T-helper 2 cell treated with Interferon-gamma antibody and Interleukin-4, amounts not matched to agents 5 μg/mL and 100 μg/mL, for 36 hours (primary cell): ENCODE results near the gene FBXL4.

ENCODE experiments used
- DNase-seq: peaks from one replicate; pipeline ENCODE4 v3.0.0; 2021; ENCODE audit warnings: low spot score
- H3K27ac Mint-ChIP-seq: one replicate; pipeline ENCODE4 v1.8.0; 2021; ENCODE audit warnings: mild to moderate bottlenecking, mixed read lengths
- H3K27me3 Mint-ChIP-seq: one replicate; pipeline ENCODE4 v1.8.0; 2021; ENCODE audit warnings: low read depth, mixed read lengths
- H3K36me3 Mint-ChIP-seq: one replicate; pipeline ENCODE4 v1.8.0; 2021; ENCODE audit warnings: low read depth, mixed read lengths
- H3K4me1 Mint-ChIP-seq: one replicate; pipeline ENCODE4 v1.8.0; 2021; ENCODE audit warnings: low read depth, mixed read lengths
- H3K4me3 Mint-ChIP-seq: one replicate; pipeline ENCODE4 v1.8.0; 2022; ENCODE audit warnings: mild to moderate bottlenecking, moderate library complexity, mixed read lengths
- H3K9me3 Mint-ChIP-seq: one replicate; pipeline ENCODE4 v1.8.0; 2021; ENCODE audit warnings: mixed read lengths

The FBXL4 gene

GRCh38 chr6:98844244-98845210 is 103.2 kb downstream of the FBXL4 start:
- Mint-ChIP-seq H3K4me1 (peaks cover 7% of the 10 kb centered on the region), H3K9me3 (no peaks in the 10 kb centered on the region), H3K4me3 (peak overlapping the region; percentile 12), H3K36me3 (no peaks in the 10 kb centered on the region), H3K27me3 (peaks cover 86% of the 10 kb centered on the region), H3K27ac (no peak overlapping the region)
- no peak for DNase-seq

- H3K4me3 Mint-ChIP-seq: no peak overlapping the region
- H3K27ac Mint-ChIP-seq: no peak overlapping the region
- no peak for DNase-seq
- peaks cover 83% of the 10 kb centered on the region for H3K27me3 Mint-ChIP-seq
- H3K36me3 Mint-ChIP-seq: no peaks in the 10 kb centered on the region
- H3K9me3 Mint-ChIP-seq: no peaks in the 10 kb centered on the region
- H3K4me1 Mint-ChIP-seq: peaks cover 7% of the 10 kb centered on the region
Measured at GRCh38 chr6:98843271-98844243, 104.2 kb downstream of the FBXL4 start.

- Mint-ChIP-seq H3K4me3 (no peak overlapping the region), H3K27ac (peak overlapping the region; percentile 50), H3K36me3 (no peaks in the 10 kb centered on the region), H3K9me3 (no peaks in the 10 kb centered on the region), H3K27me3 (peaks cover 90% of the 10 kb centered on the region), H3K4me1 (peaks cover 7% of the 10 kb centered on the region)
- DNase-seq: no peak
Measured at GRCh38 chr6:98842342-98843180, 105.2 kb downstream of the FBXL4 start.

- DNase-seq: no peak
- H3K27me3 Mint-ChIP-seq: peaks cover 90% of the 10 kb centered on the region
- H3K27ac Mint-ChIP-seq: no peak overlapping the region
- no peaks in the 10 kb centered on the region for H3K9me3 Mint-ChIP-seq
- no peak overlapping the region for H3K4me3 Mint-ChIP-seq
- H3K4me1 Mint-ChIP-seq: peaks cover 9% of the 10 kb centered on the region
- no peaks in the 10 kb centered on the region for H3K36me3 Mint-ChIP-seq
Measured at GRCh38 chr6:98841621-98842341, 106.0 kb downstream of the FBXL4 start.

- peaks cover 12% of the 10 kb centered on the region for H3K4me1 Mint-ChIP-seq
- peaks cover 89% of the 10 kb centered on the region for H3K27me3 Mint-ChIP-seq
- no peaks in the 10 kb centered on the region for H3K9me3 Mint-ChIP-seq
- no peak overlapping the region for H3K4me3 Mint-ChIP-seq
- no peak for DNase-seq
- H3K27ac Mint-ChIP-seq: no peak overlapping the region
- no peaks in the 10 kb centered on the region for H3K36me3 Mint-ChIP-seq
Measured at GRCh38 chr6:98840996-98841513, 106.7 kb downstream of the FBXL4 start.

- Mint-ChIP-seq H3K9me3 (no peaks in the 10 kb centered on the region), H3K4me1 (peaks cover 11% of the 10 kb centered on the region), H3K27ac (no peak overlapping the region), H3K4me3 (no peak overlapping the region), H3K36me3 (no peaks in the 10 kb centered on the region), H3K27me3 (peaks cover 88% of the 10 kb centered on the region)
- DNase-seq: no peak
Measured at GRCh38 chr6:98840385-98840784, 107.4 kb downstream of the FBXL4 start.

- no peak for DNase-seq
- no peak overlapping the region for H3K4me3 Mint-ChIP-seq
- H3K9me3 Mint-ChIP-seq: no peaks in the 10 kb centered on the region
- H3K27ac Mint-ChIP-seq: no peak overlapping the region
- no peaks in the 10 kb centered on the region for H3K36me3 Mint-ChIP-seq
- H3K4me1 Mint-ChIP-seq: peaks cover 10% of the 10 kb centered on the region
- H3K27me3 Mint-ChIP-seq: peaks cover 86% of the 10 kb centered on the region
Measured at GRCh38 chr6:98839781-98840361, 107.9 kb downstream of the FBXL4 start.

GRCh38 chr6:98838975-98839374 is 108.8 kb downstream of the FBXL4 start:
- no peak for DNase-seq
- Mint-ChIP-seq H3K4me1 (peaks cover 13% of the 10 kb centered on the region), H3K27me3 (peaks cover 85% of the 10 kb centered on the region), H3K27ac (no peak overlapping the region), H3K4me3 (no peak overlapping the region), H3K9me3 (no peaks in the 10 kb centered on the region), H3K36me3 (no peaks in the 10 kb centered on the region)

GRCh38 chr6:98838032-98838431 is 109.7 kb downstream of the FBXL4 start:
- Mint-ChIP-seq H3K27ac (no peak overlapping the region), H3K27me3 (peaks cover 86% of the 10 kb centered on the region), H3K4me1 (peaks cover 22% of the 10 kb centered on the region), H3K36me3 (no peaks in the 10 kb centered on the region), H3K9me3 (no peaks in the 10 kb centered on the region), H3K4me3 (no peak overlapping the region)
- no peak for DNase-seq

- H3K4me1 Mint-ChIP-seq: peaks cover 26% of the 10 kb centered on the region
- no peak overlapping the region for H3K27ac Mint-ChIP-seq
- H3K4me3 Mint-ChIP-seq: no peak overlapping the region
Measured at GRCh38 chr6:98836962-98837944, 110.5 kb downstream of the FBXL4 start.

GRCh38 chr6:98836025-98836961 is 111.5 kb downstream of the FBXL4 start:
- Mint-ChIP-seq H3K4me1 (peaks cover 28% of the 10 kb centered on the region), H3K4me3 (peak overlapping the region; percentile 25)
- DNase-seq: no peak

More at GRCh38 chr6:98836962-98837944, 110.5 kb downstream of the FBXL4 start:
- H3K36me3 Mint-ChIP-seq: no peaks in the 10 kb centered on the region
- H3K27me3 Mint-ChIP-seq: peaks cover 85% of the 10 kb centered on the region
- no peak for DNase-seq
- H3K9me3 Mint-ChIP-seq: no peaks in the 10 kb centered on the region

More at GRCh38 chr6:98836025-98836961, 111.5 kb downstream of the FBXL4 start:
- Mint-ChIP-seq H3K27me3 (peaks cover 83% of the 10 kb centered on the region), H3K36me3 (no peaks in the 10 kb centered on the region), H3K9me3 (no peaks in the 10 kb centered on the region), H3K27ac (peak overlapping the region; percentile 57)
